K562 (cell line): ENCODE measurements around the gene GATA6. TPM values are rescaled to one million over a fixed set of nuclear protein-coding genes. Genes with fewer than 3 reads are reported as not detected.

ENCODE experiments used
- ATAC-seq: fragments of 200-7000 bp; cut with Tn5 transposase; 3 replicates; pipeline ENCODE4 v1.9.1; 2020; ENCODE audit warnings: moderate library complexity
- BruUV-seq: library from RNA; stranded (reverse); fragments of 400-500 nt; replicated peaks from 2 replicates; lab custom pipeline; 2021; lab: Mats Ljungman, UMichigan
- CTCF ChIA-PET: fragments of 300-600 bp; formaldehyde crosslinking; extraction: SDS; loops from one replicate; lab custom pipeline; 2021; ENCODE audit warnings: low intra/inter-chr PET ratio; lab: Yijun Ruan, JAX
- POLR2A ChIA-PET: fragments of 300-600, 350-650 bp; sonication (Branson Sonifier 250); formaldehyde crosslinking; extraction: SDS; loops from one replicate; lab custom pipeline; 2021; ENCODE audit warnings: antibody characterized with exemption, inconsistent platforms; lab: Yijun Ruan, JAX
- DNase-seq, 4 experiments: peaks; one replicate each; pipeline versions ENCODE4 v3.0.0 to v3.0.0-alpha.2; 2011 to 2018; ENCODE audit warnings: low spot score in 3 of 4, mixed read lengths in 3 of 4; ENCODE audit errors: extremely low read depth in 1 of 4
- FAIRE-seq: peaks from 2 replicates; lab custom pipeline; 2011; peaks lifted over from hg19 to GRCh38; lab: Jason Lieb, UNC
- H2AFZ ChIP-seq: 2 replicates; pipeline ENCODE4 v1.6.0; 2011; ENCODE audit warnings: low read depth, low read length, control low read depth, inconsistent platforms
- H3K27ac ChIP-seq: fragments of 200-600 bp; 3 replicates; pipeline ENCODE4 v1.8.0; 2011; ENCODE audit warnings: low read depth, mild to moderate bottlenecking, control low read depth, inconsistent platforms, low read length, moderate library complexity, mixed read lengths; ENCODE audit errors: extremely low read depth
- H3K27me3 ChIP-seq, 2 experiments: fragments of 300-600 bp in 1 of 2; 2 replicates in 1 of 2; 3 replicates in 1 of 2; pipeline versions ENCODE4 v1.6.0 to v1.8.0; 2011; ENCODE audit warnings: inconsistent platforms in 2 of 2, low read length in 2 of 2, mild to moderate bottlenecking in 1 of 2, mixed read lengths in 1 of 2, moderate library complexity in 1 of 2; ENCODE audit not compliant: control insufficient read depth in 2 of 2, insufficient read depth in 2 of 2
- H3K36me3 ChIP-seq: fragments of 300-600 bp; 3 replicates; pipeline ENCODE4 v1.8.0; 2011; ENCODE audit warnings: mild to moderate bottlenecking, low read length, inconsistent platforms; ENCODE audit not compliant: control insufficient read depth, insufficient read depth
- H3K4me1 ChIP-seq, 2 experiments: fragments of 200-600 bp in 1 of 2; replicated peaks in 1 of 2; 2 replicates in 1 of 2; 3 replicates in 1 of 2; pipeline versions ENCODE4 v1.5.1 to v1.8.0; 2011; ENCODE audit warnings: inconsistent platforms in 2 of 2, low read length in 2 of 2, mild to moderate bottlenecking in 1 of 2, mixed read lengths in 1 of 2, moderate library complexity in 1 of 2; ENCODE audit not compliant: control insufficient read depth in 2 of 2, insufficient read depth in 2 of 2
- H3K4me2 ChIP-seq: 2 replicates; pipeline ENCODE4 v1.6.1; 2011; ENCODE audit warnings: low read length, control low read depth, inconsistent platforms, mixed read lengths; ENCODE audit not compliant: insufficient read depth
- H3K4me3 ChIP-seq: fragments of 200-600 bp; sonication (generic), shearing (Covaris generic); 2 replicates; pipeline ENCODE4 v1.5.1; 2016; ENCODE audit warnings: control low read depth, inconsistent platforms
- H3K79me2 ChIP-seq: fragments of 200-600 bp; 3 replicates; pipeline ENCODE4 v1.8.0; 2011; ENCODE audit warnings: low read length, inconsistent platforms; ENCODE audit not compliant: control insufficient read depth, insufficient read depth
- H3K9ac ChIP-seq, 2 experiments: 2 replicates each; pipeline versions ENCODE4 v1.6.0 to v1.6.1; 2011; ENCODE audit warnings: low read depth in 2 of 2, low read length in 2 of 2, control low read depth in 1 of 2, inconsistent platforms in 1 of 2, mild to moderate bottlenecking in 1 of 2, mixed read lengths in 1 of 2; ENCODE audit not compliant: insufficient read depth in 1 of 2
- H3K9me1 ChIP-seq: one replicate; pipeline ENCODE4 v1.6.0; 2011; ENCODE audit warnings: inconsistent platforms, mild to moderate bottlenecking, low read length, moderate library complexity; ENCODE audit not compliant: control insufficient read depth, insufficient read depth
- H3K9me3 ChIP-seq: replicated peaks from 2 replicates; pipeline ENCODE4 v1.5.1; 2011; ENCODE audit warnings: low read depth, low read length, inconsistent platforms; ENCODE audit not compliant: control insufficient read depth, insufficient read depth
- H4K20me1 ChIP-seq: replicated peaks from 2 replicates; pipeline ENCODE4 v1.6.1; 2011; ENCODE audit warnings: low read length, inconsistent platforms, mixed read lengths; ENCODE audit not compliant: control insufficient read depth, insufficient read depth
- CEBPG ChIP-seq, 3 experiments: fragments of 200-800 bp in 1 of 3; sonication (Bioruptor generic) in 1 of 3; sonication (generic) in 1 of 3; formaldehyde crosslinking in 1 of 3; IDR thresholded peaks in 2 of 3; conservative IDR thresholded peaks in 1 of 3; 2 replicates each; pipeline versions ENCODE4 v1.6.1 to v1.8.0; 2016 to 2022; ENCODE audit warnings: missing compliant biosample characterization in 2 of 3, missing genetic modification characterization in 2 of 3, mild to moderate bottlenecking in 1 of 3, missing genetic modification reagents in 1 of 3
- HDAC3 ChIP-seq: fragments of 450-650 bp; IDR thresholded peaks from 2 replicates; pipeline ENCODE4 v1.6.1; 2018; ENCODE audit warnings: borderline replicate concordance, mild to moderate bottlenecking, moderate library complexity; ENCODE audit not compliant: partially characterized antibody
- ZNF507 ChIP-seq: conservative IDR thresholded peaks from 2 replicates; pipeline ENCODE4 v1.6.1; 2017; ENCODE audit warnings: missing genetic modification characterization, missing compliant biosample characterization
- WGBS: fragments of 100-300 bp; shearing (Covaris generic); methylation state at CpG from one replicate; pipeline ENCODE4 v1.1.6; 2016; ENCODE audit warnings: low coverage, mixed read lengths; ENCODE audit not compliant: insufficient coverage; ENCODE audit errors: missing lambda C conversion rate; 5-methylcytosine and 5-hydroxymethylcytosine counted together
- in situ Hi-C: fragments of 300-500 bp; cut with MboI; formaldehyde crosslinking; loops from 4 replicates; pipeline ENCODE4 v1.15.0; 2018; ENCODE audit warnings: inconsistent platforms, mixed read lengths
- intact Hi-C: fragments of 100-400 bp; cut with micrococcal nuclease; formaldehyde crosslinking; loops from 2 replicates; pipeline ENCODE4 v1.14.2; 2022
- polyA plus RNA-seq, 8 experiments: library from polyadenylated mRNA; depleted of rRNA in 4 of 8; stranded (reverse) in 5 of 8; unstranded in 3 of 8; fragments of >200 nt; fragmentation: Nextera tagmentation in 2 of 8; fragmentation: Illumina TruSeq in 1 of 8; extraction: Ambion mirVana in 2 of 8; extraction: Trizol in 1 of 8; gene quantifications; 2 replicates each; pipeline versions ENCODE4 v1.2.1 to v1.2.3, GENCODE V29; 2011 to 2014; ENCODE audit warnings: inconsistent platforms in 1 of 8, missing spikeins in 1 of 8
- total RNA-seq, 7 experiments: library from RNA; depleted of rRNA in 6 of 7; stranded (reverse); fragments of >200 nt in 6 of 7; fragmentation: Illumina TruSeq in 2 of 7; extraction: Trizol in 2 of 7; gene quantifications; 2 replicates each; pipeline versions ENCODE4 v1.2.1 to v1.2.3, GENCODE V29; 2011 to 2021; ENCODE audit warnings: low replicate concordance in 1 of 7

The GATA6 gene
- total and polyA plus RNA-seq, 9 of the 15 experiments (the other 6 are each of a cell fraction or from before 2014, with no cell fraction given) = 0.01 to 0.24 (median 0.16) TPM; not detected in 5

GRCh38 chr18:22153428-22153827 is 16.0 kb upstream of the GATA6 start:
- ChIA-PET POLR2A (interaction anchor here (0.9 to 1.0 kb wide), 2 partner anchors 9 to 177 kb away, joined by 3 to 4 read pairs; no protein-coding TSS in a partner anchor), CTCF (no interaction called here)
- Histone ChIP-seq H3K4me3 (no peak overlapping the region), H3K9me3 (no peaks in the 10 kb centered on the region), H3K36me3 (no peaks in the 10 kb centered on the region), H3K9ac (no peak overlapping the region), H3K27ac (no peak overlapping the region), H3K27me3 (peaks cover 16 to 38% of the 10 kb centered on the region in 2 experiments), H4K20me1 (no peaks in the 10 kb centered on the region), H3K4me2 (no peak overlapping the region), H3K4me1 (no peaks in the 10 kb centered on the region), H2AFZ (no peak overlapping the region), H3K9me1 (no peaks in the 10 kb centered on the region), H3K79me2 (no peaks in the 10 kb centered on the region)
- ATAC-seq (no peak), DNase-seq (no peak), FAIRE-seq (no peak)
- in situ Hi-C loops = no loop called here
- no TSS peak for BruUV-seq
- 0% methylated on average over 3 of the region's 3 CpGs for WGBS
- intact Hi-C loops = no loop called here
- no peak for TF ChIP-seq ZNF507 (tag)
- TF ChIP-seq, all 486 proteins: peak for 0

GRCh38 chr18:22155584-22155983 is 13.8 kb upstream of the GATA6 start:
- H4K20me1 ChIP-seq = no peaks in the 10 kb centered on the region
- POLR2A ChIA-PET = interaction anchor here (0.6 to 1.9 kb wide), 2 partner anchors 11 to 91 kb away, joined by 3 to 14 read pairs; no protein-coding TSS in a partner anchor
- in situ Hi-C loops = no loop called here
- no TSS peak for BruUV-seq
- H3K27ac ChIP-seq = no peak overlapping the region
- H3K9me1 ChIP-seq = no peaks in the 10 kb centered on the region
- WGBS = 3% methylated on average over 2 of the region's 2 CpGs
- H3K79me2 ChIP-seq = no peaks in the 10 kb centered on the region
- no peak overlapping the region for H3K4me2 ChIP-seq
- H3K9me3 ChIP-seq = no peaks in the 10 kb centered on the region
- no peak overlapping the region for H3K4me3 ChIP-seq
- intact Hi-C loops = no loop called here
- H3K36me3 ChIP-seq = no peaks in the 10 kb centered on the region
- CTCF ChIA-PET = no interaction called here
- no peak overlapping the region for H3K9ac ChIP-seq
- no peak for DNase-seq
- no peak overlapping the region for H2AFZ ChIP-seq
- FAIRE-seq = no peak
- TF ChIP-seq HDAC3 = no peak
- 0 out of 2 replicates have a peak, but pooled peaks have one; percentile 53 for TF ChIP-seq CEBPG (CRISPR knock-in tag; IDR thresholded peaks at IDR 0.05)
- peak; percentile 48 to 87; a peak in 3 of 4 replicates for TF ChIP-seq CEBPG (tag; conservative IDR thresholded peaks at IDR 0.05 in 1 of 2, IDR thresholded peaks at IDR 0.05 in 1 of 2)
- peaks cover 17 to 33% of the 10 kb centered on the region in 2 experiments for H3K27me3 ChIP-seq
- H3K4me1 ChIP-seq = no peaks in the 10 kb centered on the region
- no peak for ATAC-seq
